Measurements from ENCODE around the gene PTPRK. TPM values are rescaled to one million over a fixed set of nuclear protein-coding genes. Genes with fewer than 3 reads are reported as not detected.

Gene PTPRK
- total and polyA plus RNA-seq, 9 of the 15 experiments (the other 6 are each of a cell fraction or from before 2014, with no cell fraction given) = 0.04 to 0.51 TPM; not detected in 7

DNA sequence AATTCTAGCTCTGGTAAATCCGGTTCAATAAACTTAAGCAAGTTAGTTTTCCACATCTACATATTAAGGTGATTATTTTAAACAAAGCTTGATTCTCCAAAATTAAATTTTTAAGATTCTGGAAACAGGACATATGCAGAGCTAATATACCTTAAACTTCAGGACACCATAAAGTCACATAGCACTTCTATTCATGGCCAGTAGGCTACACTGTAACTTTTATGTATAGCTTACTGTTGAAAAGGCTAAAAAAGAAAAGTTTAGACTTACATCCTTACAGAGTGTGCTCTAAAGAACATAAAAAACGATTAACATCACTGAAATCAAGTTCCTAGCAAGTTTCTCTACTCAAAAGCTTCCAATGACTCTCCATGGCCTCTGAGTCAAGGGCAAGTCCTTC lies 224.7 kb downstream of the PTPRK start:
- H3K9ac ChIP-seq (ENCODE audit: insufficient read depth in 1 of 2, low read depth in 2 of 2, low read length in 2 of 2) = no peak overlapping the region
- no peak overlapping the region for H3K4me2 ChIP-seq (ENCODE audit: insufficient read depth, low read length)
- no peaks in the 10 kb centered on the region for H3K36me3 ChIP-seq (ENCODE audit: control insufficient read depth, insufficient read depth, low read length)
- no peak for ATAC-seq
- no peaks in the 10 kb centered on the region; the same call in 1 of the 2 replicates for H3K9me3 ChIP-seq (replicated peaks; ENCODE audit: control insufficient read depth, insufficient read depth, low read depth, low read length)
- no peak overlapping the region for H3K27ac ChIP-seq (ENCODE audit: extremely low read depth, low read depth, low read length)
- POLR2A ChIA-PET = no interaction called here
- in situ Hi-C loops (cut with MboI) (no loop called here), intact Hi-C loops (cut with micrococcal nuclease) (no loop called here)
- no peaks in the 10 kb centered on the region for H3K9me1 ChIP-seq (ENCODE audit: control insufficient read depth, insufficient read depth, low read length)
- H3K79me2 ChIP-seq (ENCODE audit: control insufficient read depth, insufficient read depth, low read length) = no peaks in the 10 kb centered on the region
- H3K4me1 ChIP-seq (replicated peaks in 1 of 2; ENCODE audit: control insufficient read depth in 2 of 2, insufficient read depth in 2 of 2, low read length in 2 of 2) = no peaks in the 10 kb centered on the region
- DNase-seq (ENCODE audit: extremely low read depth in 1 of 4, low spot score in 3 of 4) = no peak
- no peaks in the 10 kb centered on the region for H3K27me3 ChIP-seq (ENCODE audit: control insufficient read depth in 2 of 2, insufficient read depth in 2 of 2, low read length in 2 of 2)
- no peak overlapping the region for H3K4me3 ChIP-seq
- no peak overlapping the region for H2AFZ ChIP-seq (ENCODE audit: low read depth, low read length)
- 3% methylated on average over 2 of the region's 2 CpGs for WGBS (ENCODE audit: insufficient coverage, low coverage, missing lambda C conversion rate)
- BruUV-seq (replicated peaks) = no TSS peak
- no peaks in the 10 kb centered on the region for H4K20me1 ChIP-seq (replicated peaks; ENCODE audit: control insufficient read depth, insufficient read depth, low read length)
- no peak for FAIRE-seq
- CTCF ChIA-PET (ENCODE audit: low intra/inter-chr PET ratio) = no interaction called here
- TF ChIP-seq ARID1B (IDR thresholded peaks at IDR 0.05) (no peak), CBX8 (IDR thresholded peaks at IDR 0.05; ENCODE audit: borderline replicate concordance, extremely low read depth, low read depth, low read length, poor library complexity, severe bottlenecking) (no peak), KLF13 (tag; IDR thresholded peaks at IDR 0.05; ENCODE audit: borderline replicate concordance, low read depth) (no peak), ZNF507 (tag; conservative IDR thresholded peaks at IDR 0.05) (no peak), CEBPG (CRISPR knock-in tag; IDR thresholded peaks at IDR 0.05) (no peak), CEBPG (tag; conservative IDR thresholded peaks at IDR 0.05 in 1 of 2, IDR thresholded peaks at IDR 0.05 in 1 of 2) (no peak), L3MBTL2 (IDR thresholded peaks at IDR 0.05) (no peak), EWSR1 (IDR thresholded peaks at IDR 0.05; ENCODE audit: borderline replicate concordance, low read depth, partially characterized antibody) (no peak), ZNF644 (tag; IDR thresholded peaks at IDR 0.05; ENCODE audit: low read depth) (no peak), LCOR (CRISPR knock-in tag; IDR thresholded peaks at IDR 0.05) (no peak), PTRF (tag; IDR thresholded peaks at IDR 0.05) (no peak)
- TF ChIP-seq, protein P1, sequence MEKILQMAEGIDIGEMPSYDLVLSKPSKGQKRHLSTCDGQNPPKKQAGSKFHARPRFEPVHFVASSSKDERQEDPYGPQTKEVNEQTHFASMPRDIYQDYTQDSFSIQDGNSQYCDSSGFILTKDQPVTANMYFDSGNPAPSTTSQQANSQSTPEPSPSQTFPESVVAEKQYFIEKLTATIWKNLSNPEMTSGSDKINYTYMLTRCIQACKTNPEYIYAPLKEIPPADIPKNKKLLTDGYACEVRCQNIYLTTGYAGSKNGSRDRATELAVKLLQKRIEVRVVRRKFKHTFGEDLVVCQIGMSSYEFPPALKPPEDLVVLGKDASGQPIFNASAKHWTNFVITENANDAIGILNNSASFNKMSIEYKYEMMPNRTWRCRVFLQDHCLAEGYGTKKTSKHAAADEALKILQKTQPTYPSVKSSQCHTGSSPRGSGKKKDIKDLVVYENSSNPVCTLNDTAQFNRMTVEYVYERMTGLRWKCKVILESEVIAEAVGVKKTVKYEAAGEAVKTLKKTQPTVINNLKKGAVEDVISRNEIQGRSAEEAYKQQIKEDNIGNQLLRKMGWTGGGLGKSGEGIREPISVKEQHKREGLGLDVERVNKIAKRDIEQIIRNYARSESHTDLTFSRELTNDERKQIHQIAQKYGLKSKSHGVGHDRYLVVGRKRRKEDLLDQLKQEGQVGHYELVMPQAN (IDR thresholded peaks at IDR 0.05; ENCODE audit: borderline replicate concordance) = no peak
- TF ChIP-seq, protein P2, sequence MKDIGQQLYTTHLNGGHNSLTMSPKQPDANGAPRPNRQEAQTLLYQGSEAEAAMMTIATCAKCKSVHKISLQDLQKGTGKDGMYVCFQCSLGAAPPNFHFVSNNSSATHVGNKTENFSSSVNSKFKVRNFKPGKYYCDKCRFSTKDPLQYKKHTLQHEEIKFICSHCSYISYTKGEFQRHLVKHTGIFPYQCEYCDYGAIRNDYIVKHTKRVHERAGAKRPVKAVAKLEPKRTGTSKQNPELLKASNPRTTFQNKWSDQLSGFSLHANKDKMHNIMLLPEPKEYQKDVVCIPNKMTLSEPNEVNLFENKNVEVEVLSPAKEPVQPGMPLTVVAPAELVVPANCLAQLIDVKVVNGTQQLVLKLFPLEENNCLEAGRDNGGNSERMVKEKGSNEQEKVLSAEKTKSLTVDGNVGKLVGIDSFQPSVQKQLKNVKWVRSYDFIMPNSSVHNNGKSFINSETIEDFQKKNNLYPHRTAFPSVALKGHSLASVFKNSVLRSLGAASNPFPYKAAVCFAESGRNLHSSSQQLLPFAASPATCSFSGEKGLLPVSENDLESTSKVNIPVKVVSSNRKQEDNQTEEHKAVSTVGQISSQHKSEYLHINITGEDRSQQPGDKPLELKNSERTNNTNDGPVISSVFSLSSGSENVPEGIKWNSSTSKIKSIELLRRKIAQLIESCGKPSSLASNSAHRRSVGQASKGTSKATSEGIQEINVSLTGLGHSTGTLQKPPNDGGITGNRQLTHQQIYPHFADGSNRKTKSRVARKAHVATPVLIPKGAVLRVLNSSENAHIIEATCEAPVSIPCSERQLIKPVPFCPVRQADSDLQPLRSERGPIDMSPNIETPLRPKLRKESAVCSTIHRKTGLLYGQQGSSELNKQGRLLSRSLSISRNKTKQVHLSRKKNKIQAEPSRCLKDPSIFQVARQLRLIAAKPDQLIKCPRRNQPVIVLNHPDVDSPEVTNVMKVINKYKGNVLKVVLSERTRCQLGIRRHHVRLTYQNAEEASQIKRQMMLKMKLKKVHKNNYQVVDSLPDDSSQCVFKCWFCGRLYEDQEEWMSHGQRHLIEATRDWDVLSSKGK (CRISPR knock-in tag; IDR thresholded peaks at IDR 0.05) = no peak
- TF ChIP-seq, protein P3, sequence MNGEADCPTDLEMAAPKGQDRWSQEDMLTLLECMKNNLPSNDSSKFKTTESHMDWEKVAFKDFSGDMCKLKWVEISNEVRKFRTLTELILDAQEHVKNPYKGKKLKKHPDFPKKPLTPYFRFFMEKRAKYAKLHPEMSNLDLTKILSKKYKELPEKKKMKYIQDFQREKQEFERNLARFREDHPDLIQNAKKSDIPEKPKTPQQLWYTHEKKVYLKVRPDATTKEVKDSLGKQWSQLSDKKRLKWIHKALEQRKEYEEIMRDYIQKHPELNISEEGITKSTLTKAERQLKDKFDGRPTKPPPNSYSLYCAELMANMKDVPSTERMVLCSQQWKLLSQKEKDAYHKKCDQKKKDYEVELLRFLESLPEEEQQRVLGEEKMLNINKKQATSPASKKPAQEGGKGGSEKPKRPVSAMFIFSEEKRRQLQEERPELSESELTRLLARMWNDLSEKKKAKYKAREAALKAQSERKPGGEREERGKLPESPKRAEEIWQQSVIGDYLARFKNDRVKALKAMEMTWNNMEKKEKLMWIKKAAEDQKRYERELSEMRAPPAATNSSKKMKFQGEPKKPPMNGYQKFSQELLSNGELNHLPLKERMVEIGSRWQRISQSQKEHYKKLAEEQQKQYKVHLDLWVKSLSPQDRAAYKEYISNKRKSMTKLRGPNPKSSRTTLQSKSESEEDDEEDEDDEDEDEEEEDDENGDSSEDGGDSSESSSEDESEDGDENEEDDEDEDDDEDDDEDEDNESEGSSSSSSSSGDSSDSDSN (IDR thresholded peaks at IDR 0.05; ENCODE audit: borderline replicate concordance in 1 of 2, low read depth in 2 of 2, low read length in 2 of 2) = no peak

All from K562 (cell line).